Testis (tissue), 5 donors: Measurements from ENCODE around the gene CRK. TPM values are rescaled to one million over a fixed set of nuclear protein-coding genes. Genes with fewer than 3 reads are reported as not detected.

Experiments used
- DNase-seq: peaks from one replicate; pipeline ENCODE4 v3.0.0-alpha.2; 2019
- H3K27ac ChIP-seq, 2 donors: fragments of 200-600 bp; sonication (generic); one replicate each; pipeline ENCODE4 v1.5.1; 2019
- H3K27me3 ChIP-seq: fragments of 200-600 bp; sonication (generic); one replicate; pipeline ENCODE4 v1.5.1; 2019
- H3K36me3 ChIP-seq: fragments of 200-600 bp; sonication (generic); one replicate; pipeline ENCODE4 v1.5.1; 2017; ENCODE audit warnings: low read depth; ENCODE audit errors: missing control alignments
- H3K4me1 ChIP-seq: fragments of 200-600 bp; sonication (generic); one replicate; pipeline ENCODE4 v1.5.1; 2019
- H3K4me3 ChIP-seq, 2 donors: fragments of 200-600 bp; sonication (generic); one replicate each; pipeline ENCODE4 v1.5.1; 2017 to 2019
- H3K9me3 ChIP-seq: fragments of 200-600 bp; sonication (generic); one replicate; pipeline ENCODE4 v1.5.1; 2017
- POLR2A ChIP-seq: fragments of 450-650 bp; IDR thresholded peaks from one replicate; pipeline ENCODE4 v1.6.1; 2017; ENCODE audit warnings: antibody characterized with exemption, mild to moderate bottlenecking, moderate library complexity
- WGBS, 2 donors: methylation state at CpG; one replicate each; pipeline ENCODE4 v1.1.5; 2018; 5-methylcytosine and 5-hydroxymethylcytosine counted together
- intact Hi-C: fragments of 100-400 bp; cut with DNase I; formaldehyde crosslinking; loops from one replicate; pipeline ENCODE4 v1.15.1; 2023; ENCODE audit warnings: low total_unique reads
- long read RNA-seq, 2 donors: transcript quantifications; one replicate each; lab custom pipeline, GENCODE V29; 2026
- polyA plus RNA-seq: library from polyadenylated mRNA; stranded (reverse); fragments of 350-450 nt; fragmentation: Illumina TruSeq; extraction: RNeasy Lipid Tissue Mini Kit (QIAGEN cat#74804); gene quantifications from one replicate; pipeline ENCODE4 v1.2.3, GENCODE V29; 2014; ENCODE audit warnings: low read depth, low replicate concordance; ENCODE audit not compliant: insufficient read depth
- total RNA-seq, 2 donors: library from RNA; depleted of rRNA; stranded (reverse); fragments of >200 nt; gene quantifications; one replicate each; pipeline ENCODE4 v1.2.3, GENCODE V29; 2016
- TF ChIP-seq, protein P1 (sequence below), 3 experiments: fragments of 450-650 bp in 2 of 3; fragments of 200-600 bp in 1 of 3; sonication (generic) in 1 of 3; IDR thresholded peaks; one replicate each; pipeline ENCODE4 v1.5.1; 2016 to 2019; ENCODE audit warnings: antibody characterized with exemption in 3 of 3, mild to moderate bottlenecking in 2 of 3, moderate library complexity in 1 of 3

The CRK gene
- 10 to 100 TPM; 68.4 to 79.1 TPM for total RNA-seq
- polyA plus RNA-seq, result 45.7 TPM
- long read RNA-seq, donor 1, transcript CRK-202 (3 exons, 3,675 nt), result major isoform, 15 of 30 reads
- long read RNA-seq, donor 1, transcript CRK-201 (3 exons, 3,880 nt), result major isoform, 15 of 30 reads
- long read RNA-seq, donor 1, partial matches to known transcripts, result 0 of 30 reads
- long read RNA-seq, donor 1, other reads (novel, unspliced or antisense), result 0 of 30 reads
- long read RNA-seq, donor 2, transcript CRK-201 (3 exons, 3,880 nt), result major isoform, 12 of 21 reads
- long read RNA-seq, donor 2, transcript CRK-202 (3 exons, 3,675 nt), result minor isoform, 9 of 21 reads
- long read RNA-seq, donor 2, partial matches to known transcripts, result 0 of 21 reads
- long read RNA-seq, donor 2, other reads (novel, unspliced or antisense), result 0 of 21 reads

DNA sequence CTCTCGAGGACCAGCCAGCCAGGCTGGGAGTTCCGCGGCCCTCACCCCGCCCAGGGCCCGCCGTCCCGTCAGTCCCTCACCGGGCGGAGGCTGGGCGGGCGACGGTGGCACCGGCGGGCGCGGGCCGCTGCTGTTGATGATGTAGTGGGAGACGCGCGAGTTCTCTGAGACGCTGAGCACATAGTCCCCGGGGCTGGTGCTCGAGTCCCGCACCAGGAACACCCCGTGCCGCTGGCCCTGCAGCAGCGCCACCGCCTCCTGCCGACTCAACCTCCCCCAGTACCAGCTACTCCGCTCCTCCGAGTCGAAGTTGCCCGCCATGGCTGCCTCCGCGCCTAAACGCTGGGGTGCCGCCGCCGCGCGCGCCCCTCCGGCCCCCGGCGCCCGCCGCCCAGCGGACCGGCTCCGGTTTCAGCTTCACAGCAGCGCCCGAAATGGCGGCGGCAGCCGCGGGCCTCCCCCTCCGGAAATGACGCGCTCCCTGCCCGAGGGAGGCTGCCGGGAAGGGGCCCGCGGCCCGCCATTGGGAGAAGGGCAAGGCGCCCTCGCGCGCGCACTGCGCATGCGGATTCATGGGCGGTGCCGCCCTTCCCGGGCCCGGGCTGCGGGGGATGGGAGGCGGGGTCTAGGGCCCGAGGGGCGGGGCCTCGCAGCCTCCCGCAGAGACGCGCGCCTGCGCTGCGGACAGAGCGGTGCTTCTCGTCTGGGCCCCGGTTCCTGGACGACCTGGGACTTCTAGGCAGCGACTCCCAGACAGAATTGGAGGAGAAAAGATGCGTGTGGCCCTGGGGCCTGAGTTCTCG lies at the start of gene CRK:
Gene CRK, minus strand, starts transcription at position 436 of the 803 bp plus-strand sequence. Its CDS starts 115 bp downstream, at position 321.
- Histone ChIP-seq H3K4me1 (peaks cover 30% of the 10 kb centered on the region), H3K27ac (peak within 1 kb of the TSS; percentile 90 to 98), H3K36me3 (no peaks in the 10 kb centered on the region), H3K4me3 (peak within 1 kb of the TSS; percentile 94 to 100), H3K9me3 (no peaks in the 10 kb centered on the region), H3K27me3 (no peaks in the 10 kb centered on the region)
- intact Hi-C loops, result loop anchor here (10.0 kb wide), 1 partner anchor 51 kb away; the partner anchor contains the start of gene YWHAE
- DNase-seq, result peak; percentile 97
- TF ChIP-seq POLR2A, result peak; percentile 62
- TF ChIP-seq, protein P1, sequence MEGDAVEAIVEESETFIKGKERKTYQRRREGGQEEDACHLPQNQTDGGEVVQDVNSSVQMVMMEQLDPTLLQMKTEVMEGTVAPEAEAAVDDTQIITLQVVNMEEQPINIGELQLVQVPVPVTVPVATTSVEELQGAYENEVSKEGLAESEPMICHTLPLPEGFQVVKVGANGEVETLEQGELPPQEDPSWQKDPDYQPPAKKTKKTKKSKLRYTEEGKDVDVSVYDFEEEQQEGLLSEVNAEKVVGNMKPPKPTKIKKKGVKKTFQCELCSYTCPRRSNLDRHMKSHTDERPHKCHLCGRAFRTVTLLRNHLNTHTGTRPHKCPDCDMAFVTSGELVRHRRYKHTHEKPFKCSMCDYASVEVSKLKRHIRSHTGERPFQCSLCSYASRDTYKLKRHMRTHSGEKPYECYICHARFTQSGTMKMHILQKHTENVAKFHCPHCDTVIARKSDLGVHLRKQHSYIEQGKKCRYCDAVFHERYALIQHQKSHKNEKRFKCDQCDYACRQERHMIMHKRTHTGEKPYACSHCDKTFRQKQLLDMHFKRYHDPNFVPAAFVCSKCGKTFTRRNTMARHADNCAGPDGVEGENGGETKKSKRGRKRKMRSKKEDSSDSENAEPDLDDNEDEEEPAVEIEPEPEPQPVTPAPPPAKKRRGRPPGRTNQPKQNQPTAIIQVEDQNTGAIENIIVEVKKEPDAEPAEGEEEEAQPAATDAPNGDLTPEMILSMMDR (IDR thresholded peaks at IDR 0.05), result no peak
- 0 to 1% methylated on average over 13 to 47 of the region's 93 CpGs for WGBS, 2 donors

DNA sequence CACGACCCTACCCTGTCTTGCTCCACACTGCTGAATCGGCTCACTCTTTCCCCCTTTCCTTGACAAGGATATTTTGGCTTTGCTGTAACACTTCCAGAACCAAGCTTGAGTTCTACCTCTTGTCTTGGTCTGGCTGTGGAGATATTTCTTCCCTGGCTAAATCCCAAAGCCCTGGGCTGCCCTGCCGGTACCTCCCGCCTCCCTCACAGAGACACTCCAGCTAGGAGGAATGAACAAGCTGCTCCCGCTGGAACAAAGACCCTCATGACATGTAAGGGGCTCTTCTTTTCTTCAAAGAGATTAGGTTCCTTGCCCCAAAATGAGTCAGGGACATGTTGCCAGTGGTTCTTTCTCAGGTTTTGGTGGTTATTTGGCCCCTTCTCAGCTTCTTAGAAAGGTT lies 49.6 kb upstream of the CRK start:
- no peaks in the 10 kb centered on the region for H3K36me3 ChIP-seq
- H3K27ac ChIP-seq, result no peak overlapping the region
- no peak for DNase-seq
- H3K9me3 ChIP-seq, result no peaks in the 10 kb centered on the region
- H3K4me3 ChIP-seq, result no peak overlapping the region
- H3K27me3 ChIP-seq, result no peaks in the 10 kb centered on the region
- 78 to 87% methylated on average over 5 of the region's 5 CpGs for WGBS, 2 donors
- intact Hi-C loops, result no loop called here
- H3K4me1 ChIP-seq, result no peaks in the 10 kb centered on the region
- TF ChIP-seq POLR2A, result no peak
- TF ChIP-seq, protein P1 (IDR thresholded peaks at IDR 0.05), result no peak

DNA sequence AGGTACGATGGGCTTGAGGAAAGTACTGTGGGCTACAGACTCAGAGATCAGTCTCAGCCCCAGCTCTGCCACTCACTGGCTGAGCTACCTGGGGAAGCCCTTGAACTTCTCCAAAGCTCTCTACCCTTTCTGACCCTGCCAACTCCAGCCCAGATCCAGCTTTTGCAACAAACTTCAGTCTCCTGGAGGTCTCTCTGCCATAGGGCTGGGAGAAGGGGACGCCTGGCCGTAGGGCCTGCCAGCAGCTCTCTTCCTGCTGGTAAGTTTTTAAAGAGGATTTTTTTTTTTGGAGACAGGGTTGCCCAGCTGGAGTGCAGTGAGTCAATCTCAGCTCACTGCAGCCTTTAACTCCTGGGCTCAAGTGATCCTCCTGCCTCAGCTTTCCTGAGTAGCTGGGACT lies 48.8 kb upstream of the CRK start:
- TF ChIP-seq, protein P1 (IDR thresholded peaks at IDR 0.05), result no peak
- TF ChIP-seq POLR2A, result no peak
- H3K27ac ChIP-seq, result no peak overlapping the region
- WGBS, 2 donors, result 98 to 100% methylated on average over 3 of the region's 3 CpGs
- intact Hi-C loops, result no loop called here
- DNase-seq, result no peak
- H3K9me3 ChIP-seq, result no peaks in the 10 kb centered on the region
- H3K4me1 ChIP-seq, result no peaks in the 10 kb centered on the region
- H3K36me3 ChIP-seq, result no peaks in the 10 kb centered on the region
- H3K4me3 ChIP-seq, result no peak overlapping the region
- H3K27me3 ChIP-seq, result no peaks in the 10 kb centered on the region

DNA sequence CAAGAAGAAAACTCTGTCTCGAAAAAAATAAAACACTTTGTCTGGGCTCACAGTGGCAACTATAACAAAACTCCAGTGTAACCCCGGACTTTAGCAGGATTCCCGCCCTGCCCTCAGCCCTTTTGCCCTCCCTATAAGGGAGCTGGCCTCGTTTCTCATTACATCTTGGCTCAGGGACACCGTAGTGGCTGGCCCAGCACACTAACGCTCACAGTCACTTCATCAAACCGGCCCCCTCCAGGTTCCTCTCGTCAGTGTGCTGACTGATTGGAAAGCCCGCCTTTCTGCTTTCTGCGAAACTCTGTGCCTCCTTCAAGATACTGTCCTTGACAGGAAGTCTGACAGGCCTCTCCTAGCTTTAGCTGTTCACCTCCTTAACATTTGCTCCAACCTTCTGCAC lies 47.7 kb upstream of the CRK start:
- no peak for TF ChIP-seq POLR2A
- TF ChIP-seq, protein P1 (IDR thresholded peaks at IDR 0.05), result no peak
- no peaks in the 10 kb centered on the region for H3K4me1 ChIP-seq
- no peaks in the 10 kb centered on the region for H3K36me3 ChIP-seq
- H3K27me3 ChIP-seq, result no peaks in the 10 kb centered on the region
- no peaks in the 10 kb centered on the region for H3K9me3 ChIP-seq
- no peak for DNase-seq
- no peak overlapping the region for H3K27ac ChIP-seq
- 79 to 80% methylated on average over 10 of the region's 10 CpGs for WGBS, 2 donors
- intact Hi-C loops, result no loop called here
- H3K4me3 ChIP-seq, result no peak overlapping the region
